Stimulated activated CD8-positive, alpha-beta memory T cell treated with anti-CD3 and anti-CD28 coated beads, Interleukin-4, amount 100 ng/mL, for 24 hours (primary cell): ENCODE data around the gene GDPD4.

Source experiments
- DNase-seq: peaks from one replicate; pipeline ENCODE4 v3.0.0-alpha.2; 2020; ENCODE audit warnings: low read depth

GDPD4 gene

GRCh38 chr11:77173494-77173893 is 128.0 kb downstream of the GDPD4 start:
- DNase-seq: no peak

GRCh38 chr11:77172666-77172982 is 128.9 kb downstream of the GDPD4 start:
- no peak for DNase-seq

- no peak for DNase-seq
These were observed 129.4 kb downstream of the GDPD4 start for GRCh38 chr11:77171885-77172665.

GRCh38 chr11:77171254-77171653 is 130.2 kb downstream of the GDPD4 start:
- DNase-seq: no peak

GRCh38 chr11:77170107-77170506 is 131.4 kb downstream of the GDPD4 start:
- no peak for DNase-seq

GRCh38 chr11:77167791-77168190 is 133.7 kb downstream of the GDPD4 start:
- DNase-seq: no peak

GRCh38 chr11:77167111-77167626 is 134.3 kb downstream of the GDPD4 start:
- no peak for DNase-seq
